HG02798 (cell line): ENCODE data around the gene HNRNPCL2.
"Not testable (repeated sequence)": the region's sequence is repeated elsewhere in the genome, so short reads cannot be mapped to it uniquely, and the experiment has no call there.

Experiments
- ATAC-seq: cut with Tn5 transposase; IDR thresholded peaks from one replicate; pipeline ENCODE4 v1.9.1; 2021; ENCODE audit warnings: mild to moderate bottlenecking; ENCODE audit not compliant: unreplicated experiment, poor library complexity

The HNRNPCL2 gene

GRCh38 chr1:13116754-13117153 is at the start of gene HNRNPCL2:
Gene HNRNPCL2 (minus strand): TSS chr1:13116854. CDS start chr1:13116400, 454 bp downstream.
- not testable (repeated sequence) for ATAC-seq

GRCh38 chr1:13165531-13165930 is 48.9 kb upstream of the HNRNPCL2 start, which contains the start of gene HNRNPCL4:
Gene HNRNPCL4 (minus strand): TSS chr1:13165631. CDS start chr1:13165467, 164 bp downstream.
- ATAC-seq: not testable (repeated sequence)

- ATAC-seq: not testable (repeated sequence)
Observed at GRCh38 chr1:13155909-13156308, 39.3 kb upstream of the HNRNPCL2 start, which contains the start of gene PRAMEF26. Gene PRAMEF26 (minus strand): TSS chr1:13156009. CDS start chr1:13153095, 2,914 bp downstream.

- ATAC-seq: not testable (repeated sequence)
Observed at GRCh38 chr1:13070474-13070873, 46.2 kb downstream of the HNRNPCL2 start, which contains the start of gene PRAMEF25. Gene PRAMEF25 (plus strand): TSS chr1:13070774. CDS start chr1:13073694, 2,920 bp downstream.
